Measurements from ENCODE around the gene SAMD8.
"Not testable (repeated sequence)": the region's sequence is repeated elsewhere in the genome, so short reads cannot be mapped to it uniquely, and the experiment has no call there.

Gene SAMD8

DNA sequence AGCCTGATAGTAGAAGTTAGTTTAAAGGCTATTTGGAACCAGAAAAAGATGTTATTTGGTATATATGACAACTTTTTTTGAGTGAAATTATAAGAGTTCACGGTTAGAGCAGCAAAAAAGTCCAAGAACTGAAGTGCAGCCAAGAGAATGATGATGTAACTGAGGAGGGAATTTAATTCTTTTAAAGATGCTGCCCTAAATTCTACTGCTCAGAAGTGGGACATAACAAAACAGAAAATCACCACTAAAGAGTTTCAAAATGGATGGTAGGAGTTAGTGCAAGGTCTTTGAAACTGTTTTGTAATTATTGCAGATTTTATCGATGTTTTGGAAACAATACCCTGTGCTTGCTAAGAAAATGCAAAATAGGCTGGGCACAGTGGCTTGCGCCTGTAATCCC lies 6.5 kb downstream of the SAMD8 start:
- POLR2A ChIA-PET, result no interaction called here
- H3K4me3 ChIP-seq (ENCODE audit: low read depth, low read length), result no peak overlapping the region
- CTCF ChIA-PET, result interaction anchor here (1.2 kb wide), 2 partner anchors 7 to 118 kb away, joined by 3 to 5 read pairs; partner anchors contain the start of gene COMTD1
- TF ChIP-seq, protein P1, sequence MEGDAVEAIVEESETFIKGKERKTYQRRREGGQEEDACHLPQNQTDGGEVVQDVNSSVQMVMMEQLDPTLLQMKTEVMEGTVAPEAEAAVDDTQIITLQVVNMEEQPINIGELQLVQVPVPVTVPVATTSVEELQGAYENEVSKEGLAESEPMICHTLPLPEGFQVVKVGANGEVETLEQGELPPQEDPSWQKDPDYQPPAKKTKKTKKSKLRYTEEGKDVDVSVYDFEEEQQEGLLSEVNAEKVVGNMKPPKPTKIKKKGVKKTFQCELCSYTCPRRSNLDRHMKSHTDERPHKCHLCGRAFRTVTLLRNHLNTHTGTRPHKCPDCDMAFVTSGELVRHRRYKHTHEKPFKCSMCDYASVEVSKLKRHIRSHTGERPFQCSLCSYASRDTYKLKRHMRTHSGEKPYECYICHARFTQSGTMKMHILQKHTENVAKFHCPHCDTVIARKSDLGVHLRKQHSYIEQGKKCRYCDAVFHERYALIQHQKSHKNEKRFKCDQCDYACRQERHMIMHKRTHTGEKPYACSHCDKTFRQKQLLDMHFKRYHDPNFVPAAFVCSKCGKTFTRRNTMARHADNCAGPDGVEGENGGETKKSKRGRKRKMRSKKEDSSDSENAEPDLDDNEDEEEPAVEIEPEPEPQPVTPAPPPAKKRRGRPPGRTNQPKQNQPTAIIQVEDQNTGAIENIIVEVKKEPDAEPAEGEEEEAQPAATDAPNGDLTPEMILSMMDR (IDR thresholded peaks at IDR 0.05; ENCODE audit: insufficient read depth, low read length, missing control alignments), result no peak
- no peak for DNase-seq (ENCODE audit: low read depth, low spot score)

DNA sequence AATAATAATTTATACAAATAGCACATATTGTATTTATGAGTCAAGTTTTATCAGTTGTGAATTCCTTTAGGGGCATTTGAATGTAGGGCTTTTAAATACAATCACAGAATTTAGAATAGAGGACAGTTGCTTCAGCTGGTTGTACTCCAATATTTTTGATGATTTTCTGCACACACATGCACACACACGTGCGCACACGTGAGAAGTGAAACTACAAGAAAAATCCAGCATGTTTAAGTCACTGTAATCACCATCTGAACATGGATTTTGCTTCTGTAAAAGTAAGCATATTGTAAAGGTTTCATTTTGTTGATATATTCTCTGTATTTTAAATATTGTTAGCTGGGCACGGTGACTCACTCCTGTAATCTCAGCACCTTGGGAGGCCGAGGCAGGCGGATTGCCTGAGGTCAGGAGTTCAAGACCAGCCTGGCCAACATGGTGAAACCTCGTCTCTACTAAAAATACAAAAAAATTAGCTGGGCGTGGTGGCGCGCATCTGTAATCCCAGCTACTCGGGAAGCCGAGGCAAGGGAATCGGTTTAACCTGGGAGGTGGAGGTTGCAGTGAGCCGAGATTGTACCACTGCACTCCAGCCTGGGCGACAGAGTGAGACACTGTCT lies 8.1 kb downstream of the SAMD8 start:
- H3K4me3 ChIP-seq (ENCODE audit: low read depth, low read length); DNase-seq (ENCODE audit: low read depth, low spot score); POLR2A ChIA-PET: not testable (repeated sequence)
- CTCF ChIA-PET, result interaction anchor here (1.5 kb wide), 1 partner anchor 106 kb away, joined by 3 read pairs; no protein-coding TSS in a partner anchor

GRCh38 chr10:75121322-75121721 lies 9.9 kb downstream of the SAMD8 start:
- TF ChIP-seq, protein P1 (IDR thresholded peaks at IDR 0.05; ENCODE audit: insufficient read depth, low read length, missing control alignments), result no peak
- no peak for DNase-seq (ENCODE audit: low read depth, low spot score)
- H3K4me3 ChIP-seq (ENCODE audit: low read depth, low read length), result no peak overlapping the region
- ChIA-PET CTCF (interaction anchor here (1.1 to 1.7 kb wide), 4 partner anchors 9 to 114 kb away, joined by 3 to 4 read pairs (median 3); partner anchors contain the start of gene COMTD1), POLR2A (no interaction called here)

DNA sequence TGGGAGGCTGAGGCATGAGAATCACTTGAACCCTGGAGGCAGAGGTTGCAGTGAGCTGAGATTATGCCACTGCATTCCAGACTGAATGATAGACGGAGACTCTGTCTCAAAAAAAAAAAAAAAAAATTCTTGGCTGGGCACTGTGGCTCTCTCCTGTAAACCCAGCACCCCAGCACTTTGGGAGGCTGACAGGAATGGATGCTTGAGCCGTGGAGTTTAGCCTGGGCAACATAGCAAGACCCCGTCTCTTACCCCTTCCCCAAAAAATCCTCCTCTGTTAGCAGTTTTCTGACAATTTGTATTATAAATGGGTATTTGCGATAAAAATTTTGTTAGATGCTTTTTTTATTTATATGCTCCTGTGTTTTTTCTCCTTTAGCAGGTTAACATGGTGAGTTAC lies 11.0 kb downstream of the SAMD8 start:
- no peak for DNase-seq (ENCODE audit: low read depth, low spot score)
- TF ChIP-seq, protein P1 (IDR thresholded peaks at IDR 0.05; ENCODE audit: insufficient read depth, low read length, missing control alignments), result no peak
- CTCF ChIA-PET, result no interaction called here
- no peak overlapping the region for H3K4me3 ChIP-seq (ENCODE audit: low read depth, low read length)
- POLR2A ChIA-PET, result no interaction called here

- TF ChIP-seq, protein P1 (IDR thresholded peaks at IDR 0.05; ENCODE audit: insufficient read depth, low read length, missing control alignments), result no peak
- DNase-seq (ENCODE audit: low read depth, low spot score), result no peak
- ChIA-PET POLR2A (no interaction called here), CTCF (interaction anchor here (1.4 kb wide), 1 partner anchor 103 kb away, joined by 4 read pairs; no protein-coding TSS in a partner anchor)
- no peak overlapping the region for H3K4me3 ChIP-seq (ENCODE audit: low read depth, low read length)
Observed at GRCh38 chr10:75123088-75123682, 11.7 kb downstream of the SAMD8 start.

- POLR2A ChIA-PET, result no interaction called here
- TF ChIP-seq, protein P1 (IDR thresholded peaks at IDR 0.05; ENCODE audit: insufficient read depth, low read length, missing control alignments), result no peak
- CTCF ChIA-PET, result no interaction called here
- no peak overlapping the region for H3K4me3 ChIP-seq (ENCODE audit: low read depth, low read length)
- DNase-seq (ENCODE audit: low read depth, low spot score), result no peak
Observed at GRCh38 chr10:75126277-75126676, 14.8 kb downstream of the SAMD8 start.

GRCh38 chr10:75127471-75127870 lies 16.0 kb downstream of the SAMD8 start:
- CTCF ChIA-PET, result no interaction called here
- no peak for DNase-seq (ENCODE audit: low read depth, low spot score)
- H3K4me3 ChIP-seq (ENCODE audit: low read depth, low read length), result no peak overlapping the region
- POLR2A ChIA-PET, result no interaction called here
- TF ChIP-seq, protein P1 (IDR thresholded peaks at IDR 0.05; ENCODE audit: insufficient read depth, low read length, missing control alignments), result no peak

- DNase-seq (ENCODE audit: low read depth, low spot score); H3K4me3 ChIP-seq (ENCODE audit: low read depth, low read length); POLR2A ChIA-PET: not testable (repeated sequence)
- CTCF ChIA-PET, result interaction anchor here (0.7 to 1.3 kb wide), 5 partner anchors 9 to 885 kb away, joined by 3 to 5 read pairs (median 3); no protein-coding TSS in a partner anchor
Observed at GRCh38 chr10:75128985-75129384, 17.5 kb downstream of the SAMD8 start.

Data from AG04449 (cell line).